K562 (cell line): ENCODE results near the gene AJM1. TPM values are rescaled to one million over a fixed set of nuclear protein-coding genes. Genes with fewer than 3 reads are reported as not detected.

Experiments used
- ATAC-seq: fragments of 200-7000 bp; cut with Tn5 transposase; 3 replicates; pipeline ENCODE4 v1.9.1; 2020; ENCODE audit warnings: moderate library complexity
- BruUV-seq: library from RNA; stranded (reverse); fragments of 400-500 nt; replicated peaks from 2 replicates; lab custom pipeline; 2021; lab: Mats Ljungman, UMichigan
- CTCF ChIA-PET: fragments of 300-600 bp; formaldehyde crosslinking; extraction: SDS; loops from one replicate; lab custom pipeline; 2021; ENCODE audit warnings: low intra/inter-chr PET ratio; lab: Yijun Ruan, JAX
- POLR2A ChIA-PET: fragments of 300-600, 350-650 bp; sonication (Branson Sonifier 250); formaldehyde crosslinking; extraction: SDS; loops from one replicate; lab custom pipeline; 2021; ENCODE audit warnings: antibody characterized with exemption, inconsistent platforms; lab: Yijun Ruan, JAX
- DNase-seq, 4 experiments: peaks; one replicate each; pipeline versions ENCODE4 v3.0.0 to v3.0.0-alpha.2; 2011 to 2018; ENCODE audit warnings: low spot score in 3 of 4, mixed read lengths in 3 of 4; ENCODE audit errors: extremely low read depth in 1 of 4
- FAIRE-seq: peaks from 2 replicates; lab custom pipeline; 2011; peaks lifted over from hg19 to GRCh38; lab: Jason Lieb, UNC
- H2AFZ ChIP-seq: 2 replicates; pipeline ENCODE4 v1.6.0; 2011; ENCODE audit warnings: low read depth, low read length, control low read depth, inconsistent platforms
- H3K27ac ChIP-seq: fragments of 200-600 bp; 3 replicates; pipeline ENCODE4 v1.8.0; 2011; ENCODE audit warnings: low read depth, mild to moderate bottlenecking, control low read depth, inconsistent platforms, low read length, moderate library complexity, mixed read lengths; ENCODE audit errors: extremely low read depth
- H3K27me3 ChIP-seq, 2 experiments: fragments of 300-600 bp in 1 of 2; 2 replicates in 1 of 2; 3 replicates in 1 of 2; pipeline versions ENCODE4 v1.6.0 to v1.8.0; 2011; ENCODE audit warnings: inconsistent platforms in 2 of 2, low read length in 2 of 2, mild to moderate bottlenecking in 1 of 2, mixed read lengths in 1 of 2, moderate library complexity in 1 of 2; ENCODE audit not compliant: control insufficient read depth in 2 of 2, insufficient read depth in 2 of 2
- H3K36me3 ChIP-seq: fragments of 300-600 bp; 3 replicates; pipeline ENCODE4 v1.8.0; 2011; ENCODE audit warnings: mild to moderate bottlenecking, low read length, inconsistent platforms; ENCODE audit not compliant: control insufficient read depth, insufficient read depth
- H3K4me1 ChIP-seq, 2 experiments: fragments of 200-600 bp in 1 of 2; replicated peaks in 1 of 2; 2 replicates in 1 of 2; 3 replicates in 1 of 2; pipeline versions ENCODE4 v1.5.1 to v1.8.0; 2011; ENCODE audit warnings: inconsistent platforms in 2 of 2, low read length in 2 of 2, mild to moderate bottlenecking in 1 of 2, mixed read lengths in 1 of 2, moderate library complexity in 1 of 2; ENCODE audit not compliant: control insufficient read depth in 2 of 2, insufficient read depth in 2 of 2
- H3K4me2 ChIP-seq: 2 replicates; pipeline ENCODE4 v1.6.1; 2011; ENCODE audit warnings: low read length, control low read depth, inconsistent platforms, mixed read lengths; ENCODE audit not compliant: insufficient read depth
- H3K4me3 ChIP-seq: fragments of 200-600 bp; sonication (generic), shearing (Covaris generic); 2 replicates; pipeline ENCODE4 v1.5.1; 2016; ENCODE audit warnings: control low read depth, inconsistent platforms
- H3K79me2 ChIP-seq: fragments of 200-600 bp; 3 replicates; pipeline ENCODE4 v1.8.0; 2011; ENCODE audit warnings: low read length, inconsistent platforms; ENCODE audit not compliant: control insufficient read depth, insufficient read depth
- H3K9ac ChIP-seq, 2 experiments: 2 replicates each; pipeline versions ENCODE4 v1.6.0 to v1.6.1; 2011; ENCODE audit warnings: low read depth in 2 of 2, low read length in 2 of 2, control low read depth in 1 of 2, inconsistent platforms in 1 of 2, mild to moderate bottlenecking in 1 of 2, mixed read lengths in 1 of 2; ENCODE audit not compliant: insufficient read depth in 1 of 2
- H3K9me1 ChIP-seq: one replicate; pipeline ENCODE4 v1.6.0; 2011; ENCODE audit warnings: inconsistent platforms, mild to moderate bottlenecking, low read length, moderate library complexity; ENCODE audit not compliant: control insufficient read depth, insufficient read depth
- H3K9me3 ChIP-seq: replicated peaks from 2 replicates; pipeline ENCODE4 v1.5.1; 2011; ENCODE audit warnings: low read depth, low read length, inconsistent platforms; ENCODE audit not compliant: control insufficient read depth, insufficient read depth
- H4K20me1 ChIP-seq: replicated peaks from 2 replicates; pipeline ENCODE4 v1.6.1; 2011; ENCODE audit warnings: low read length, inconsistent platforms, mixed read lengths; ENCODE audit not compliant: control insufficient read depth, insufficient read depth
- KDM5B ChIP-seq: fragments of 200-600 bp; sonication (generic); IDR thresholded peaks from 2 replicates; pipeline ENCODE4 v1.6.1; 2012; ENCODE audit warnings: low read depth, mild to moderate bottlenecking, moderate library complexity, low read length, control low read depth, inconsistent platforms; ENCODE audit not compliant: insufficient replicate concordance
- MEIS2 ChIP-seq: fragments of 450-650 bp; IDR thresholded peaks from 2 replicates; pipeline ENCODE4 v1.6.1; 2014; ENCODE audit warnings: mild to moderate bottlenecking; ENCODE audit not compliant: partially characterized antibody
- PTRF ChIP-seq: fragments of 450-650 bp; IDR thresholded peaks from 2 replicates; pipeline ENCODE4 v1.6.1; 2016; ENCODE audit warnings: mild to moderate bottlenecking, missing genetic modification characterization, missing compliant biosample characterization
- RBM22 ChIP-seq: fragments of 200-400 bp; formaldehyde crosslinking; IDR thresholded peaks from 2 replicates; pipeline ENCODE4 v1.6.1; 2018; ENCODE audit warnings: low read length, low read depth; ENCODE audit not compliant: poor library complexity, severe bottlenecking
- TFAM ChIP-seq: fragments of 250-450 bp; sonication (Bioruptor Pico); conservative IDR thresholded peaks from 2 replicates; pipeline ENCODE4 v1.5.0; 2021; ENCODE audit warnings: mild to moderate bottlenecking, moderate library complexity
- TRIM24 ChIP-seq, 2 experiments: fragments of 450-650 bp; IDR thresholded peaks; 2 replicates each; pipeline ENCODE4 v1.6.1; 2016
- ZFP36 ChIP-seq: fragments of 150-350 bp; IDR thresholded peaks from 2 replicates; pipeline ENCODE4 v1.6.1; 2018; ENCODE audit warnings: low read length, low read depth; ENCODE audit not compliant: partially characterized antibody
- WGBS: fragments of 100-300 bp; shearing (Covaris generic); methylation state at CpG from one replicate; pipeline ENCODE4 v1.1.6; 2016; ENCODE audit warnings: low coverage, mixed read lengths; ENCODE audit not compliant: insufficient coverage; ENCODE audit errors: missing lambda C conversion rate; 5-methylcytosine and 5-hydroxymethylcytosine counted together
- in situ Hi-C: fragments of 300-500 bp; cut with MboI; formaldehyde crosslinking; loops from 4 replicates; pipeline ENCODE4 v1.15.0; 2018; ENCODE audit warnings: inconsistent platforms, mixed read lengths
- intact Hi-C: fragments of 100-400 bp; cut with micrococcal nuclease; formaldehyde crosslinking; loops from 2 replicates; pipeline ENCODE4 v1.14.2; 2022
- polyA plus RNA-seq, 8 experiments: library from polyadenylated mRNA; depleted of rRNA in 4 of 8; stranded (reverse) in 5 of 8; unstranded in 3 of 8; fragments of >200 nt; fragmentation: Nextera tagmentation in 2 of 8; fragmentation: Illumina TruSeq in 1 of 8; extraction: Ambion mirVana in 2 of 8; extraction: Trizol in 1 of 8; gene quantifications; 2 replicates each; pipeline versions ENCODE4 v1.2.1 to v1.2.3, GENCODE V29; 2011 to 2014; ENCODE audit warnings: inconsistent platforms in 1 of 8, missing spikeins in 1 of 8
- total RNA-seq, 7 experiments: library from RNA; depleted of rRNA in 6 of 7; stranded (reverse); fragments of >200 nt in 6 of 7; fragmentation: Illumina TruSeq in 2 of 7; extraction: Trizol in 2 of 7; gene quantifications; 2 replicates each; pipeline versions ENCODE4 v1.2.1 to v1.2.3, GENCODE V29; 2011 to 2021; ENCODE audit warnings: low replicate concordance in 1 of 7

AJM1 gene
- total and polyA plus RNA-seq, 9 of the 15 experiments (the other 6 are each of a cell fraction or from before 2014, with no cell fraction given), result 0.01 to 3.7 (median 0.65) TPM; not detected in 1

GRCh38 chr9:136849960-136850865, 7.9 kb downstream of the AJM1 start (continued):
- no peak for TF ChIP-seq PTRF

GRCh38 chr9:136850866-136851775, 8.8 kb downstream of the AJM1 start:
- ATAC-seq (no peak), FAIRE-seq (no peak), DNase-seq (no peak)
- in situ Hi-C loops, result no loop called here
- no peak overlapping the region for H3K4me2 ChIP-seq
- intact Hi-C loops, result no loop called here
- H3K4me3 ChIP-seq, result no peak overlapping the region
- H3K79me2 ChIP-seq, result peaks cover 27% of the 10 kb centered on the region
- WGBS, result 90% methylated on average over 20 of the region's 23 CpGs
- BruUV-seq, result no TSS peak
- H3K4me1 ChIP-seq, result peaks cover 9 to 88% of the 10 kb centered on the region in 2 experiments; a peak in 4 of 5 replicates
- no peak overlapping the region for H2AFZ ChIP-seq
- ChIA-PET POLR2A (interaction anchor here (0.6 to 1.5 kb wide), 4 partner anchors 11 to 160 kb away, joined by 3 to 8 read pairs (median 4); partner anchors contain the start of gene EDF1), CTCF (no interaction called here)
- no peaks in the 10 kb centered on the region for H3K9me3 ChIP-seq
- no peaks in the 10 kb centered on the region for H3K27me3 ChIP-seq
- H3K9ac ChIP-seq, result peak overlapping the region in 1 of 2 experiments; percentile 97; a peak in 2 of 4 replicates
- H4K20me1 ChIP-seq, result 0 out of 2 replicates have a peak, but pooled peaks cover 7% of the 10 kb centered on the region
- no peak overlapping the region for H3K27ac ChIP-seq
- H3K9me1 ChIP-seq, result no peaks in the 10 kb centered on the region
- H3K36me3 ChIP-seq, result peaks cover 29% of the 10 kb centered on the region; the same call in 1 of the 3 replicates
- no peak for TF ChIP-seq TRIM24 (IDR thresholded peaks at IDR 0.05)
- TF ChIP-seq ZFP36, result no peak
- peak; percentile 19 for TF ChIP-seq KDM5B
- no peak for TF ChIP-seq MEIS2
- peak; percentile 82 for TF ChIP-seq RBM22
- TF ChIP-seq TFAM (CRISPR knock-in tag), result no peak
